GM18909 (cell line): ENCODE measurements around the gene DCDC2C.

Experiments
- ATAC-seq: cut with Tn5 transposase; IDR thresholded peaks from one replicate; pipeline ENCODE4 v1.9.1; 2021; ENCODE audit warnings: mild to moderate bottlenecking; ENCODE audit not compliant: unreplicated experiment, poor library complexity

DCDC2C gene

DNA sequence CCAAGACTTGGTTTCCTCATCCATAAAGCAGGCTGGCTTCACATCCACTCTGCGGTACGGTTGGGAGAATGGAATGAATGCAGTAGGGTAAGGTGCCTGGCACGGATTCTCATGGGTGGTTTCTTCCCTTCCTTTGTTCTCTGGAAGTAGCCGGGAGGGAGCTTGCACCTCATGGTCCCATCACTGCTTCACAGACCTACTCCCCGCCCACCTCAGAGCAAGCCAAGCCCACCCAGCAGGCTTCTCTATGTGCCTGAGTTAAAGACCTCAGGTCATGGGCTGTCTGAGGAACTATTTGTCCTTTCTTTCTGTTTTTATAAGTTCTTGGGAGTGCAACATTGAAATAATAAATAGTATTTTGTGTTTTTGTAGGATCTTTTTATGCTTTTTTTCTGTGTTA lies 3.5 kb downstream of the DCDC2C start:
- ATAC-seq, result no peak

DNA sequence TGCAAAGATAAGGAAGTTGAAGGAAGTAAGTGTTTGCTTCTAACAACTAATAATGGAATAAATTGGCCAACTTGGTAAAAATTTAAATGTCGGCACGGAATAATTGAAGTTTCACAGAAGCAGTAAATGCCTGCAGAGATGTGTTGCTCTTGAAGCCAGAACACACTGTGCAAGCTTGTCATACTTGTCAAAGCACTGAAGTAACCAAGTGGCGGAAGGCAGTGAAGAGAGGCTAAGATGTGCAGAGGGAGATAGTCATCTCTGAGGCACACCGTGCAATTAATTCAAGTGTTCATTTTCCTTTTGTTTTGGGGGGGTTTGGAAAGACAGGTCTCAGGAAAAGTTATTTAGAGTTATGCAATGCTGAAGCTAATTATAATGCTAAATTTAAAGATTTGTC lies 5.2 kb downstream of the DCDC2C start:
- no peak for ATAC-seq

DNA sequence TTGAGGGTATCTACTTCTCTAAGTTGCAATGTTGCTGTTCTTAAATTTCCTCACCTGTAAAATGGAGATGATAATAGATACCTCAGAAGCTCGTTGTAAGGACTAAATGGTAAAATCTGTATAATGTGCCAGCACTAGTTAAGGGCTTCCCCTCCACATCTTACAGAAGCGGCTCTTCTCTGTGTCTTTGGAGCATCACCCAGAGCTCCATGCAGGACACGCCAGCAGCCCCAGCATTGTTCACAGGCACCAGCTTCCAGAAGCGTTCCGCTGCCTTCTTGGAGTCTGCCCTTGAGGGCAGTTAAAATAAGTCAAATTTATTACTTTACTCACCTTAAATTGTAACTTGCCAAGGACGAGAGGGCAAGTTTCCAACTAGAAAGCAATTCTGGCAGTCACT lies 5.8 kb downstream of the DCDC2C start:
- no peak for ATAC-seq

DNA sequence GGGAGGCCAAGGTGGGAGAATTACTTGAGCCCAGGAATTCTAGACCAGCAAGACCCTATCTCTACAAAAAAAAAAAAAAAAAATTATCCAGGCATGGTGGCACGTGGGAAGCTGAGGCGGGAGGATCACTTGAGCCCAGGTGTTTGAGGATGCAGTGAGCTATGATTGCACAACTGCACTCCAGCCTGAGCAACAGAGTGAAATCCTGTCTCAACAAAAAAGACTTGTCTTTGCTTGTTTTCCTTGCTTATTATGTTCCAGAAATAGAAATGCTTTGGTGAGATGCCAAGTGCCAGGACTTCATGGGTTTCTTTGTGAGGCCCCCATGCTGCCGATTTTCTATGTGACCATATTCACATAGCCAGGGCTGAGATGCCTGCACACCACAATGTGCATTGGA lies 9.0 kb downstream of the DCDC2C start:
- no peak for ATAC-seq

DNA sequence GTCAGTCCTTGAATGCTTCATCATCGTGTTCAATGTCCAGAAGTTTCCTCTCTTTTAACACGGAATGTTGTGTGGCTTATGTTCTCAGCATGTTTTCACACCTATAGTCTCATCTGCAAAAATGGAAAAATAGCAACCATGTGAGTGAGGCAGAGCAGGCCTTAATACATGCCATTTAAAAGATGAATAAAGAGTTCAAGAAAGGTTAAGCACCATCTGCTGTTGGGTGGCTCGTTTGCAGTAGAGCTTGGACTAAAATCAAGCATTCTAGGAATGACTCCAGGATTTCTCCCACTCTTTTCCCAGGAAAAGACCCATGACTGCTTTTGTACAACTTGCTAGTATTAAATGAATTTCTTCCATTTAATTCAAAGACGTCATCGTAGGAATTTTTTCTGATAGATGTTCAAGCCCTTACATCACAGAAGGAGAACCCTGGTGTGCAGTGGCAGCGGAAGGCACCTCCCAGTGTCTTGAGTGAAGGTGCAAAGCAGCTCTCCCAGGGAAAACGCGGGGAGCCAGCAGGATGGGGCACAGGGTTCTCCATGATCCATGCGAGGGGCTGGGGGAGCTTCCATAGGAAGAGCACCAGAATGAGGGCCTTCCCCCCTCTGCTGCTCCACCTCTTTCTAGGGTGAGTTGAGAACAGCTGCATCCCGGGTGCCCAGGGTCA lies 9.6 kb downstream of the DCDC2C start:
- ATAC-seq, result no peak

DNA sequence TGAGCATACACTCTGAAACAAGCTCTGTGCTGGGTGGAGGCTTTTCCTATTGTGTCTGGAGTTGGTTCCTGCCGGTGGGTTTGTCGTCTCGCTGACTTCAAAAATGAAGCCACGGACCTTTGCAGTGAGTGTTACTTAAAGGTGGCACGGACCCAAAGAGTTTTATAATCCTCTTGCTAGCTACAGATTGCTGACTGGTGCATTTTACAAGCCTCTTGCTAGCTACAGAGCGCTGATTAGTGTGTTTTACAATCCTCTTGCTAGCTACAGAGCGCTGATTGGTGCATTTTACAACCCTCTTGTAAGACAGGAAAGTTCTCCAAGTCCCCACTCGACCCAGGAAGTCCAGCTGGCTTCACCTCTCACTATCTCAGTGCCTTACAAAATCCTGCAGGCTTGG lies 15.3 kb downstream of the DCDC2C start:
- no peak for ATAC-seq

DNA sequence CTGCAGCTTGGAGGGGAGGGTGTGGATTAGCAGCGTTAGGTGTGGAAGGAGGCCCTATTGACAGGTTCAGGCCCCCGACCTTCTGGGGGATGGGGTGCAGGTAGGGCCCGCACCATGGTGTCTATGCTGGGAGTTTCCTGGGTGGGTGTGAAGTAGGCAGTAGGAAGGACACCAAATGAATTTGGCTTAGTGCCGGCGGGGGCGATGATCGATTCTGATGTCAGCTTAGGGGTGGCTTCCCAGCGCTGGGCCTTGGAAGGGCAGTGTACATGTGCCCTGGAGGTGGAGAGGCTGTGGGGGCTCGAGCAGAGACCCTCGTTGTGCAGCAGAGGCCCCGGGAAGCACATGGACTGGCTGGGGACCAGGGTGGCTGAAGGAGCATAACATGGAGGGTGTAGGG lies 21.6 kb downstream of the DCDC2C start:
- ATAC-seq, result no peak

DNA sequence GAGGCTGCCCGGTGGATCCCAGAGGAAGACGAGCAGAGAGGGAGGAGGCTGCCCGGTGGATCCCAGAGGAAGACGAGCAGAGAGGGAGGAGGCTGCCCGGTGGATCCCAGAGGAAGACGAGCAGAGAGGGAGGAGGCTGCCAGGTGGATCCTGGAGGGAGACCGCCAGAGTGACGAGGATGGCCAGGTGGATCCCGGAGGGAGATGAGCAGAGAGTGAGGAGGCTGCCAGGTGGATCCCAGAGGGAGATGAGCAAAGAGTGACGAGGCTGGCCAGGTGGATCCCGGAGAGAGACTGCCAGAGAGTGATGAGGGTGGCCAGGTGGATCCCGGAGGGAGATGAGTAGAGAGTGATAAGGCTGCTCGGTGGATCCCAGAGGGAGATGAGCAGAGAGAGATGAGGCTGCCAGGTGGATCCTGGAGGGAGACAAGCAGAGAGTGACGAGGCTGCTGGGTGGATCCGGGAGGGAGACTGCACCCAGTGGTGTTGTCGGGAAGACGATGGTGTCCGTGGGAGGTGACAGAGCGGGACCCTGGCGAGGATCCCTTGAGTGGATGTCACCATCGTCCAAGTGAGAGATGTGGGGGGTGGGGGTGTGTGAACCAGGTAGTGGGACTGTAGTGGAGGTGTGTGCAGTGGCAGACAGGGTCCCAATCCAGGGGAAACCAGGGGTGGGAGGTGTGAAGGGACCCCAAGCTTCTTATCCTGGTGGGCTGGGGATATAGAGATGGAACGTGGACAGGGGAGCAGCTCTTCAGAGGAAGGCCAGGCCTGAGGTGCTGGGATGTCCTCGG lies 22.3 kb downstream of the DCDC2C start:
- ATAC-seq, result no peak

DNA sequence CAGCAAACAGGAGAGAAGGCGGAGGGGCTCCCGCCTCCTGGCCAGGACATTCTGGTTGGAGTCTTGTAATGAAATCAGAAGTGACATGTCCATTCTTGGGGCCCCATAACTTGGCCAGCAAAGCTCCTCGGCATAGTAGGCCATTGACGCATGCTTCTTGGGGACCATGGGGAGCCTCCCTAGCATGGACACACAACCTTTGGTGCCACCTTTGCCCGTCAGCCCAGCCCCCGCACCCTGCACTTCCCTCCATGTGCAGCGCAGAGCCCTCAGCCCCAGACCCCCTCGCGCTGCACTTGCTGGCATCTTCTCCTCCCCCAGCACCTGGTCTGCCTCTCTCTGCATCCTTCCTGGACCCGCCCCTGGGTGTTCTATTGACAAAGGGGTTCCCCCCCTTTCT lies 23.1 kb downstream of the DCDC2C start:
- ATAC-seq, result no peak

DNA sequence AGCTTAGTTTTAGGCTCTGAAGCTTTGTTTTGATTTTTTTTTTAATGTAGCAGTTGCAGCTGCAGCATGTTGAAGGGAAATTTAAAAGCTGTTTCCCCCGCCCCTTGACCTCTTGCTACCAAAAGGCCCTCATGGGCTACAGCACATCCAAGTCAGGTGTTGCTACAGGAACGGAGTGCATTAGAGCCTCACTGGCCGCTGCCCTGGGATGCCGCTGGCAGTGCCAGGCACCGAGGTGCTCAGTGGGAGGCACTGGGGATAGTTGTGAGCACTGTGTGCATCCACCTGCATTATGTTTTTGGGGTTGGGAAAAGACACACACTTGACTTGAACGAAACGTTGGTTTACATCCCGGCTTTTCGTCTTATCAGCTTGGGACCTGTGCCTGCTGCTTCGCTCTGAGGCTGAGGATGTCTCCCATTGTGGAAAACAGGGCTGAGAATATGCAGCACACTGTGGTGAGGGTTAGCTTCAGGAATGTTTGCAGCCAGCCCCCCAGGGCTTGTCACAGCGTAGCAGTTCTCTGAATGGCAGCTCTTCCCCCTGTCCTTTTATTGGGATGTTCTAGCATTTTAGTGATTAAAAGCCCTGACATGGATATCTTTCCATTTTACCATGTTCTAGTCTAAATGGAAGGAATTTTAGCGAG lies 24.1 kb downstream of the DCDC2C start:
- ATAC-seq, result no peak

DNA sequence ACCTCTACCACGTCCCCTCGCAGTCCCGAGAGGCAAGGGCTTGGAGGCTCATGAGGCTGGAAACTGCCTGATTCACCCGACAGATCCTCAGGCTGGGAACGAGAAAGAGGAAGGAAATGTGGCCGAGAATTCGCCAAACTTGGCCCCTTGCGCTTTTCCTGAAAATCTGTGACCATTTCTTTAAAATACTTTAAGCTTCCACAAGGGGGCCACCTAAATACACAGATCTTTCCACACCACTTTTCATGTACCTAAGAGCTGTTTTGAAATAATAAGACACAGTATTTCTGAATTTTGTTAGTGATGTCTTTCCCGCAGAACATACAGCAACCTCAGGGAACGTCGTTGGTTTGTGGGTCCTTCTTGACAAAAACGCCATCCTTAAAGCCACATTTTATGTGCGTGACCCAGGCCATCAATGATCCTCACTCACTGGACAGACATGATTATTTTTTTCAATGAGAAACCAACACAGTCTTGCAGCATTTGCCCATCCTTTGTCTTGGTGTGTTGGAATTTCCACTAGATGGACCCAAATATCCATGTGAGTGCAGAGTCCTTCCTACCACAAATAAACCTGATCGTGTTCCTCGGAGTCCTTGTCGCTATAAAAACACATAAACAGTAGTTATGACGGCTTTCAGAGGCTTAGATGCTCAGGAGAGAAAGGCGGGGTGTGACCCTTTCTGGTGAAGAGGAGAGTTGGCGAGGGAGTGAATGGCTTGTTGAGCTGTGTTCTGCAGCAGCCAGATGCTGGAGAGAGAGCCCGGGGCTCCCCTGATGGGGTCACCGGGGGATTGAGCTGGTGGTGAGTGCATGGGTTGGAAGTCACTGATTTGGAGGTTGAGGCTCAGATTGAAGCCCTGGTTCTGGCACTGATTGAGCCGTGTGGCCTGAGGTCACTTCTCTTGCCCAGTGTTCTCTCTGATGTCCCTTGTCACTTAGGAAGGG lies 25.0 kb downstream of the DCDC2C start:
- ATAC-seq, result peak; percentile 54

DNA sequence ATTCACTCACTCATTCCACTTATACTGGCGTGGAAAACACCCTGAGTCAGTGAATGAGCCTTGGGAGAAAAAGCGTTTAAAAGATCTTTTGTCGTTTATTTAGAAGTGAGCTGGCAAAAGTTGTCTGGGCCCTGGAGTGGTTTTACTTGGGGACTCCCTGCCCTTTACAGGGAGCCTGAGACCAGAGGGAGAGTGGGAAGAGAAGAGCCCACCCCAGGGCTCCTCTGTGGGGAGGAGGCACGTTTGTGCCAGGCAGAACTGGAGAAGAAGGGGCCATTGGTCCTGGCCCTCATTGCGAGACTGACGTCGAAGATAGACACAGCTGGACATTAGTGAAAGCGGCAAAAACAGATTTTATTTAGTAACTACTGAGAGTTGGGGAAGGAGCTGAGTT lies 25.7 kb downstream of the DCDC2C start:
- ATAC-seq, result no peak

DNA sequence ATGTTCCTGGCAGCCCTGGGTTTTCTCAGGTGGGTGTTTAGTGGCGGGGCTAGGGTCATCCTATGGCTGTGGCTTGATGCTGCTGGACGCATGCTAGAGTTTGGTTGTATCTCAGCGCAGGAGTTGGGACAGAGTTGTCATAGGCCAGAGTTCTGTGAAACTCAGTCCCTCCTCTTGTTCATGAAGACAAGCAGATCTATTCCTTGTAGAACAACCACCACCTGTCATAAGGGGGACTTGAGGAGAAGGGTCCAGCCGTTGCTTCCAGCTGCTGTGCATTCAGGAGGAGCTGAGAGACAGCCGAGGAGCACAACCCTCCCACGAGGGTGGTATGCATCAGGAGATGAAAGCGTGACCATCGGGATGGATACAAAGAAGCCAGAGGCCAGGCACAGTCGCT lies 26.4 kb downstream of the DCDC2C start:
- no peak for ATAC-seq

DNA sequence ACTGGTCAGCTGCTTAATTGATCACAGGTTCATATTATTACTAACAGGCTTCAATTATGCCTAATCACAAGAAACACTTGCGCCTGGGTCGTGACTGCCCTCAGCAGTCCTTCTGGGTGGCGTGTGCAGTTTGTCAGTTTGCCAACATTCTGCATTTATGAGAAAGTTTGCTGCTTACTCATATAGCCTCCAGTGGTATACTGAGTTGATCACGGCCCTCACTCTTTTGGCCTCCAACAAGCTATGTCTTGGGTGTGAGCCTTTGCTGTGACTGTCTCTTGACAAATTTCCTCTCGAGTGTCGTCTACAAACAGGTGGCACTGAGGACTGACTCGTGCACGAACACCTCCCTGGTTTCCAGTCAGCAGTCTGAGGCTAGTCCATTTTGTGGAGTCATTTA lies 27.3 kb downstream of the DCDC2C start:
- no peak for ATAC-seq

DNA sequence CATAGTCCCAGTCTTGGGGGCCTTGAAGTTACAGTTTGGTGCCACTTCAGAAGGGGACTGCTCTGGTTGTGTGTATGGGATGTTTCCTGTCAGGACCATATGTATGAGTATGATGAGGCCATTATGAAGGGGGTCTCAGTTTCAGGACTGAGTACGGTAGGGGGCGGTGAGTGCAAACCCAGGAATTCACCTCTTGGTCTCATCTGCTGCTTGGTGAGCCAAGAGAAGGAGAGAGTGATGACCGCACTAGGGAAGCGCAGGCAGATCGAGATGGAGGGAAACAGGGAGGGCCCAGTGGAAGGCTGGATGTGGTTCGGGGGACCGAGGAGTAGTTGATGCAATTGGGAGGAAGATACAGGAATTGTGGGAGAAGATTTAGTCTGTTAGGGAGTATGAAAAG lies 28.5 kb downstream of the DCDC2C start:
- no peak for ATAC-seq

DNA sequence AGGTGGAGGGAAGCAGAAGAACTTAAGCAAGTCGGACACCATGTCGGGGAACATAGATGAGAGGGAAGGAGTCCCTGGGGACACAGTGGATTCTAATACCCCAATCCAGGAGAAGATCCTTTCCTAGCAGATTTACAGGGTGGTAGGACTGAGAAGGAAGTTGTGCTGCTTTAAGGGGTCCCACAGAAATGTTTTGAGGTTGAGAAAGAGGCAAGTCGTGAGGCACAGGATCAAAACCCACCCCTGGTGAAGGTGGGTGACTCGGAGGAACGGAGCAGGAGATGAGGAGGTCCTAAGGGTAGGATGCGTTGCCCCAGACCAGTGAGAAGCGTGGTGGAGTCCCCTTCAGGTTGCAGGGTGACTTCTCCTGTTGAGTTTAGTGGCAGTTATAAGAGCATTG lies 32.7 kb downstream of the DCDC2C start:
- ATAC-seq, result no peak

DNA sequence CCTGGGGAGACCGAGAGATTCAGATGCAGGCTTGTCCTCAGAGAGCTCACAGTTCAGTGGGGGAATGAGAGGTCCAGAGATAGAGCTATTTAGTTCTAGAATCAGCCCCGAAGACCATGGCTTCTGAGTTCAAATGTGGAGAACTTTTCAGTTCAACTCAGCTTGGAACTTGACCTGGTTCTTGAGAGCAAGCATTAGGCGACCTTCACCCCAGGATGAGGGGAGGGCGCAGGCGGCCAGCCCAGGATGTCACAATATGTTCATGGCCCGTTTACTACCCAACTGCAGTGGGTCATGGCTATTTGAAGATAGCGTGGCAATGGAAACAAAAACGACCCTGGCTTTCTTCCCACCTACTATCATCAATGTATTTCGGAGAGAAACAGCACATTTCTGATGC lies 33.8 kb downstream of the DCDC2C start:
- no peak for ATAC-seq

DNA sequence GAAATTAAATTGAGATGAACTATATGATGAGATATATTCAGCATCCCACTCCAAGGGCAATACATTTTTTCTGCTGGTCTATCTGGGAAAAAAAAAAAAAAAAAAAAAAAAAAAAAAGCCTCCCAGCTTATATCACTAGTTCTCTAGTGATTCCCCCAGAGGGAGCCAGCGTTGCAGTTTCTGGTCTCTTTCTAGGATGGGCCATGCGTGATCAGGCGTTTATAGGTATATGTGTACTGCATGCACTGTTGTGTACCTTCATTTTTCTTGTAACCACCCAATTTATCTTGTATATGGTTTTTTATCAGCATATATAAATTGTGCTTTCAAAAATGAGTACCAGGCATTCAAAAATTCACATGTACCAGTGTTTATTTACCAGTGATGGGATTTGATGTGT lies 35.1 kb downstream of the DCDC2C start:
- ATAC-seq, result no peak

DNA sequence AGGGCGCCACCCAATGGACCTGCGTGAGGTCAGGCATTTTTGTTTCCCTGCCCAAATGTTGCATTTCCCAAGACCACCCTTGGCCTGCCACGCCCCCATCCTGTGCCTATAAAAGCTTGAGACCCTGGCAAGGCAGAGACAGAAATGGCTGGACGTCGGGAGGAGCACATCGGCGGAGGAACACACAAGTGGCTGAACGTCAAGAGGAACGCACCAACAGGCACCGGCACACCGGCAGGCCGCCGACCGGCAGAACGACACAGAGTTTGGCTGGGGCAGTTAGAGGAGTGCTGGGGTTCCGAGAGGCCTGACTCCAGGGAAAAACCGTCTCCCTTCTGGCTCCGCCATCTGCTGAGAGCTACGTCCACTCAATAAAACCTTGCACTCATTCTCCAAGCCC lies 35.9 kb downstream of the DCDC2C start:
- ATAC-seq, result no peak

DNA sequence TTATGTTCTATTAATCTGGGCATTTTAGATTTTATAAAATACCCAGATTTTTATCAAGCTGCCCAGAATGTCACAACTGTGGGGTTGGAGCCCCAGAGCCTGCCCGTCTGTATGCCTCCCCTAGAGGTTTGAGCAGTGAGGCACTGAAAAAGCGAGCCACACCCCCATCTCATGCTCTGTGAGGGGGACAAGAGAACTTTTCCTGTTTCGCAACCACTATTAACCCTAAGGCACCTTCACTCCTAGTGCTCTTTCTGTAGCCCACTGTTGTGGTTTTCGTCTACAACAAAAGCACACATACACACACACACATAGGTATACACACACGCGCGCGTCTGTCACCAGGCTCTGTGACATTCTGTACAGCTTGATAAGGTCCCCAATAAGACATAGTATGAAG lies 38.0 kb downstream of the DCDC2C start:
- ATAC-seq, result no peak
